ENCODE results near the gene TRPC4.

GRCh38 chr13:37601648-37602440 lies 267.7 kb downstream of the TRPC4 start:
- TF ChIP-seq CTCF (IDR thresholded peaks at IDR 0.05) = no peak
- TF ChIP-seq ERG (CRISPR knock-in tag; IDR thresholded peaks at IDR 0.05) = no peak
- no peak for TF ChIP-seq JUN (CRISPR knock-in tag; IDR thresholded peaks at IDR 0.05)
- TF ChIP-seq ARID4B (CRISPR knock-in tag; IDR thresholded peaks at IDR 0.05; ENCODE audit: borderline replicate concordance) = no peak
- no peak for TF ChIP-seq SP1 (CRISPR knock-in tag; conservative IDR thresholded peaks at IDR 0.05)
- TF ChIP-seq ZNF138 (CRISPR knock-in tag; conservative IDR thresholded peaks at IDR 0.05) = no peak
- no peak for TF ChIP-seq IRF2 (CRISPR knock-in tag; IDR thresholded peaks at IDR 0.05; ENCODE audit: borderline replicate concordance, low read depth)
- no peak for TF ChIP-seq ELF4 (CRISPR knock-in tag; IDR thresholded peaks at IDR 0.05; ENCODE audit: low read depth)

All from WTC11 (cell line).